Motor neuron (in vitro differentiated cells): ENCODE data around the gene FAHD1. TPM values are rescaled to one million over a fixed set of nuclear protein-coding genes. Genes with fewer than 3 reads are reported as not detected.

ENCODE experiments used
- ATAC-seq, 8 experiments: fragments of 200-7000 bp; cut with Tn5 transposase; replicated peaks in 6 of 8; 2 replicates each; pipeline ENCODE4 v1.8.0; 2021; ENCODE audit warnings: mild to moderate bottlenecking in 8 of 8, moderate library complexity in 8 of 8
- H3K27ac ChIP-seq, 2 donors: fragments of 250-450 bp; sonication (Bioruptor Pico); 2 replicates each; pipeline ENCODE4 v1.9.0; 2021; ENCODE audit warnings: antibody characterized with exemption in 2 of 2, mild to moderate bottlenecking in 2 of 2, moderate library complexity in 1 of 2
- H3K4me1 ChIP-seq, 2 donors: fragments of 250-450 bp; sonication (Bioruptor Pico); replicated peaks in 1 of 2; 2 replicates each; pipeline ENCODE4 v1.6.1; 2021; ENCODE audit warnings: antibody characterized with exemption in 2 of 2, mild to moderate bottlenecking in 2 of 2, moderate library complexity in 1 of 2
- H3K4me3 ChIP-seq, 5 donors: fragments of 250-450 bp; sonication (Bioruptor Pico); 2 replicates each; pipeline ENCODE4 v1.9.0; 2021; ENCODE audit warnings: antibody characterized with exemption in 5 of 5, mild to moderate bottlenecking in 5 of 5, moderate library complexity in 4 of 5
- WGBS, 10 experiments: fragments of 450-650 bp; shearing (Covaris generic); methylation state at CpG; one replicate each; pipeline ENCODE4 v1.0.0; 2022; 5-methylcytosine and 5-hydroxymethylcytosine counted together
- in situ Hi-C, 9 experiments: fragments of 400-800 bp; cut with MboI; loops; one replicate each; pipeline ENCODE4 v1.15.0; 2021; ENCODE audit warnings: low sequenced_read_pairs in 9 of 9, low pct_unique_long_range_greater_than_20kb in 2 of 9; ENCODE audit not compliant: unreplicated experiment in 9 of 9
- total RNA-seq, 8 experiments: library from RNA; unstranded; fragments of 300-600 nt; gene quantifications; 2 replicates each; pipeline versions ENCODE4 v1.2.3 to v1.2.4, GENCODE V29; 2022

The FAHD1 gene
- total RNA-seq, 8 experiments from 2014 or later = 25.1 to 62.0 (median 30.8) TPM

- H3K4me3 ChIP-seq = no peak overlapping the region
- in situ Hi-C loops = no loop called here
- 37 to 92% (median 74%) methylated on average over 1 to 6 of the region's 7 CpGs; no CpG with 5 or more reads in 1 of the 10 experiments for WGBS, 10 experiments
- ATAC-seq = no peak
- no peak overlapping the region for H3K27ac ChIP-seq
- no peaks in the 10 kb centered on the region for H3K4me1 ChIP-seq
Measured at GRCh38 chr16:1850981-1851380, 24.0 kb downstream of the FAHD1 start.

DNA sequence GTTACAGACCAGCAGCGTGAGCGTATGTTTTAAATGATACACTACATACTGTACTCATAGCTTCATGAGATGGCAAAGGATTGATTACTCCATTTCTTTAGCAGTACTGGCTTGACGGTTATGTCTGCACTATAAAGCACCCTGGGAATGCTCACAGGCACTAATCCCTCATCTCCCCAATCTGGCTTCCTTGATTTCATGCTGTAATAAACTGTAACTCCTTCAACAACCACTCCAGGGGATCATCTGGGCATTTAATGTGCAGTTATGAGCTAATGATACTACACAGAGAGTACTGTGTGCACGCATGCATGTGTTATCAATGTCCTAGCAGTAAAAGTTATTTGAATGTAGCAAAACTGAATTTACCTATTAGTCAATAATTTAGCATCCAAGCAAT lies 24.8 kb downstream of the FAHD1 start:
- no peaks in the 10 kb centered on the region for H3K4me1 ChIP-seq
- no peak for ATAC-seq
- H3K4me3 ChIP-seq = no peak overlapping the region
- in situ Hi-C loops = no loop called here
- 25 to 100% (median 69%) methylated on average over 1 to 4 of the region's 4 CpGs for WGBS, 10 experiments
- H3K27ac ChIP-seq = no peak overlapping the region

- no peak overlapping the region for H3K4me3 ChIP-seq
- WGBS, 10 experiments = 16 to 80% (median 41%) methylated on average over 1 to 5 of the region's 5 CpGs; no CpG with 5 or more reads in 1 of the 10 experiments
- H3K27ac ChIP-seq = no peak overlapping the region
- no peaks in the 10 kb centered on the region for H3K4me1 ChIP-seq
- ATAC-seq = no peak
- in situ Hi-C loops = no loop called here
Measured at GRCh38 chr16:1857433-1858097, 30.6 kb downstream of the FAHD1 start.

GRCh38 chr16:1858189-1858865 lies 31.3 kb downstream of the FAHD1 start:
- Histone ChIP-seq H3K4me1 (no peaks in the 10 kb centered on the region), H3K4me3 (no peak overlapping the region), H3K27ac (no peak overlapping the region)
- WGBS, 10 experiments = 0 to 61% (median 44%) methylated on average over 1 to 5 of the region's 8 CpGs; no CpG with 5 or more reads in 3 of the 10 experiments
- ATAC-seq = no peak
- in situ Hi-C loops = no loop called here

- in situ Hi-C loops = loop anchor here in 1 of 9 experiments (10.0 kb wide), 1 partner anchor 65 kb away; no protein-coding TSS in a partner anchor
- no peak overlapping the region for H3K27ac ChIP-seq
- H3K4me3 ChIP-seq = no peak overlapping the region
- 17 to 100% (median 57%) methylated on average over 1 to 5 of the region's 8 CpGs; no CpG with 5 or more reads in 2 of the 10 experiments for WGBS, 10 experiments
- no peaks in the 10 kb centered on the region for H3K4me1 ChIP-seq
- ATAC-seq = no peak
Measured at GRCh38 chr16:1859650-1860049, 32.6 kb downstream of the FAHD1 start.

- in situ Hi-C loops = loop anchor here in 1 of 9 experiments (10.0 kb wide), 1 partner anchor 63 kb away; no protein-coding TSS in a partner anchor
- H3K4me1 ChIP-seq = no peaks in the 10 kb centered on the region
- 42 to 94% (median 69%) methylated on average over 2 to 5 of the region's 5 CpGs; no CpG with 5 or more reads in 1 of the 10 experiments for WGBS, 10 experiments
- ATAC-seq = no peak
- H3K27ac ChIP-seq = no peak overlapping the region
- no peak overlapping the region for H3K4me3 ChIP-seq
Measured at GRCh38 chr16:1861730-1862129, 34.7 kb downstream of the FAHD1 start.

DNA sequence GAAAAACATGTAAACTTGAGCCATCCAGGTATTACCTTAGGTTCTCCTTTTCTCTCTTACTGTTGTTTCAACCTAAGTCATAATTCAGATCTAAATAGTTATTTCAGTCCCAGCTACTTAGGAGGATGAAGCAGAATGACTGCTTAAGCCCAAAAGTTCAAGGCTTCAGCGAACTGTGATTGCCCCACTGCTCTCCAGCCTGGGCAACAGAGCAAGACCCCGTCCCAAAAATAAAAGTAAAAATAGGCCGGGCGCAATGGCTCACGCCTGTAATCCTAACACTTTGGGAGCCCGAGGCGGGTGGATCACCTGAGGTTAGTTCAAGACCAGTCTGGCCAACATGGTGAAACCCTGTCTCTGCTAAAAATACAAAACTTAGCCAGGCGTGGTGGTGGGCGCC lies 35.4 kb downstream of the FAHD1 start:
- Histone ChIP-seq H3K27ac (no peak overlapping the region), H3K4me1 (no peaks in the 10 kb centered on the region), H3K4me3 (no peak overlapping the region)
- in situ Hi-C loops = loop anchor here in 1 of 9 experiments (10.0 kb wide), 1 partner anchor 62 kb away; no protein-coding TSS in a partner anchor
- 24 to 87% (median 73%) methylated on average over 1 to 9 of the region's 9 CpGs; no CpG with 5 or more reads in 3 of the 10 experiments for WGBS, 10 experiments
- ATAC-seq = no peak

GRCh38 chr16:1863681-1864460 lies 36.9 kb downstream of the FAHD1 start:
- WGBS, 10 experiments = 0 to 25% (median 11%) methylated on average over 2 to 4 of the region's 4 CpGs; no CpG with 5 or more reads in 3 of the 10 experiments
- in situ Hi-C loops = loop anchor here in 1 of 9 experiments (10.0 kb wide), 1 partner anchor 61 kb away; no protein-coding TSS in a partner anchor
- Histone ChIP-seq H3K4me3 (no peak overlapping the region), H3K4me1 (no peaks in the 10 kb centered on the region), H3K27ac (no peak overlapping the region)
- ATAC-seq = peak in 1 of 8 experiments; percentile 26

- ATAC-seq = no peak
- no peaks in the 10 kb centered on the region for H3K4me1 ChIP-seq
- in situ Hi-C loops = loop anchor here in 2 of 9 experiments (5.0 to 10.0 kb wide), 2 partner anchors 59 to 61 kb away; no protein-coding TSS in a partner anchor
- no peak overlapping the region for H3K27ac ChIP-seq
- no peak overlapping the region for H3K4me3 ChIP-seq
- 44 to 100% (median 67%) methylated on average over 1 to 6 of the region's 6 CpGs; no CpG with 5 or more reads in 2 of the 10 experiments for WGBS, 10 experiments
Measured at GRCh38 chr16:1865902-1866690, 39.1 kb downstream of the FAHD1 start.

DNA sequence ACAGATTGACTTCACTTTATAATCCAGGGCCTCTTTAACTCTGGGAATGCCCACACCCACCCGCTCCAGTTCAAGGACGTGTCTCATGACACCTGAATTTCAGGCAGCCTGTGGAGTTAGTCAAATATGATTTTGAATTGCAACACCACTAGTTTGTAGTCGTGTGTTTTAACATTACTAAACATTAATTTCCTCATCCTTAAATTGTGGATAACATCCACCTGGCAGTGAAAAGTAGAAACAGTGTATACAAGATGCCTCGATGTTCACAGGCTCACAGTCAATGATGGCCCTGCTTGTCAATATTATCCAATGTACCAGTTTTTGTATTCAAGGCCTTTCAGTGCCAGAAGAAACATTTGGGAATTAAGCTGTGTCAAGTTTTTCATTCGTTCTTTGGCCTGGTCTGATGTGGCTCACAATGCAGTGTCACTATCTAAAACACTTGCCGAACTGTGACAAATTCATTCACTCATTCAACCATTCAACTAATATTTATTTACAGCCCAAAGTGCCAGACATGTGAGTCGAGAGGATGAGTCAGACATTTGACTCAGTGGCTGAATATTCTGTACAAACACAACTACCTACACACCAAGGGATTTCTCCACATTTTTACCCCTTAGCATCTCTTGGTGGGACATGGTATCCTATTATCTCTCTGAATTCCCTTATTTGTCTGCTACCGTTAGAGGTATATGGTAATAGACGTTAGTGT lies 43.5 kb downstream of the FAHD1 start:
- peak in 3 of 8 experiments; percentile 57 to 79 (median 63) for ATAC-seq
- in situ Hi-C loops = no loop called here
- Histone ChIP-seq H3K4me1 (no peaks in the 10 kb centered on the region), H3K4me3 (no peak overlapping the region), H3K27ac (no peak overlapping the region)
- WGBS, 10 experiments = 23 to 73% (median 44%) methylated on average over 2 to 9 of the region's 9 CpGs; no CpG with 5 or more reads in 1 of the 10 experiments

DNA sequence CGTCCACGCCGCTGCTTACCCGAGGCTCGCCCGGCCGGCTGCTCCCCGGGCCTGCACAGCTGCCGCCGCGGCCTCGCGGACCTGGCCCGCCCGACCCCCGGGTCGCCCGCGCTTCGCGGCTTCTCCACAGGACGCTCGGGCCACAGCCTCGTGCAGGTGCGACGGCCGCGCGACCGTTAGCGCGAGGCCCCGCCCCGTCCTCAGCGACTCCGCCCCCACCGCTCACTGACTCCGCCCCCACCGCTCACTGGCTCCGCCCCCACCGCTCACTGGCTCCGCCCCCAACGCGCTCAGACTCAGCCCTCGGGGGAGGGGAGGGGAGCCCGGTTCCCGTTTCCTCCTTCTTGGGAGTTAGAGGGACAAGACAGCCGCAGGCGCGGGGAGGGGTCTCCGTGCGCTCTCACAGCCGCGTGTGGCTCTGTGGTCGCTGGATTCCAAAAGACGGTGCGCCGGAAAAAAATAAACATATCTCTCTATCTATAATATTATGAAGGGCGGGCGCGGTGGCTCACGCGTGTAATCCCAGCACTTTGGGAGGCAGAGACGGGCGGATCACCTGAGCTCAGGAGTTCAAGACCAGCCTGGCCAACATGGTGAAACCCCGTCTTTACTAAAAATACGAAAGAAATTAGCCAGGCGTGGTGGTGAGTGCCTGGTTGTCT lies 45.1 kb downstream of the FAHD1 start, which contains the start of gene MEIOB:
TSS of gene MEIOB (minus strand) at position 191 of the 662 bp plus-strand sequence. CDS start 3,989 bp downstream, outside the sequence.
- ATAC-seq = peak in 7 of 8 experiments; percentile 8 to 91 (median 75)
- 0 to 13% (median 5%) methylated on average over 3 to 7 of the region's 68 CpGs; no CpG with 5 or more reads in 6 of the 10 experiments for WGBS, 10 experiments
- in situ Hi-C loops = no loop called here
- Histone ChIP-seq H3K4me3 (peak within 1 kb of the TSS in 4 of 5 donors; percentile 0 to 23 (median 16)), H3K27ac (no peak within 1 kb of the TSS), H3K4me1 (no peaks in the 10 kb centered on the region)
